ENCODE data around the gene KIAA1217.

The KIAA1217 gene

DNA sequence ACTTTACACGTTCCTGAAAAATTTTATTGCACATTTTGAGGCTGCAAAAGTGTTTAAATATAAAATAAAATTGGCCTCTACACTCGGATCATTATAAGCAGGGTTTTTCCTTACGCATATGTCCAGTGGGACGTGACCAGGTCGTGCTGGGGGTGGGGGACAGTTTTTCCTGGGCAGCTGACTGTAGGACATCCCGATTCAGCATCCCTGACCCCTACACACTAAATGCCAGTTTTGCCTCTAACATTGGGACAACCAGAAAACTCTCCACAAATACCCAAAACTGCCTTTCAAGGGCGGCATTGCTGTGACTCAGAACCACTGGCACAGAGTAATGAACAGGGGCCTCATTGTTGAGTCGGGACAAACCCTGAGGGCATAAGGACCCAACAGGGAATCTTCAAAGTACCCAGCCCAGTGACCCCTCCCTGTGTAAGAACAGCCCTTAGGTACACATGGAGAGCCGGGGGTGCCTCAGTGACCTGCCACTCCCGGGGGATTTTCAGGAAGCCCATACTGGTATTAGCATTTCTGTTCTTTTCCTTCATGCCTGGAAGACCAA is 344.2 kb downstream of the KIAA1217 start:
- DNase-seq (ENCODE audit: low spot score): no peak

DNA sequence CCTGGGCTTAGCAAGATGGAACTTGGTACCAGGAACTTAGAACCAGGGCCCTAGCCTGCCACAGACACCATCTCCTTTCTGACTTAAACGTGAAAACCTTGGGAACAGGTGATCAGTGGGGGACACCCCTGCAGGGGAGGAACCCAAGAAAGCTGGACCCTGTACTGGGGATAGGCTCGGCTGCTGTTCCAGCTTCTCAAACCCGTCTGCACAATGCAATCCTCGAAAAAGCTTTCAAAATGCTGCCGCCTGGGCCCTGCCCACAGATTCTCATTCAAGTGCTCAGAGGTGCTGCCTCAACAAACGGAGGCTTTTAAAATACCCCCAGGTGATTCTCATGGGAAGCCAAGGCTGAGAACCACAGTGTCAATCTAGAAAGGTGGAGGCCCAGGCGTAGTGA is 345.1 kb downstream of the KIAA1217 start:
- DNase-seq (ENCODE audit: low spot score): no peak

DNA sequence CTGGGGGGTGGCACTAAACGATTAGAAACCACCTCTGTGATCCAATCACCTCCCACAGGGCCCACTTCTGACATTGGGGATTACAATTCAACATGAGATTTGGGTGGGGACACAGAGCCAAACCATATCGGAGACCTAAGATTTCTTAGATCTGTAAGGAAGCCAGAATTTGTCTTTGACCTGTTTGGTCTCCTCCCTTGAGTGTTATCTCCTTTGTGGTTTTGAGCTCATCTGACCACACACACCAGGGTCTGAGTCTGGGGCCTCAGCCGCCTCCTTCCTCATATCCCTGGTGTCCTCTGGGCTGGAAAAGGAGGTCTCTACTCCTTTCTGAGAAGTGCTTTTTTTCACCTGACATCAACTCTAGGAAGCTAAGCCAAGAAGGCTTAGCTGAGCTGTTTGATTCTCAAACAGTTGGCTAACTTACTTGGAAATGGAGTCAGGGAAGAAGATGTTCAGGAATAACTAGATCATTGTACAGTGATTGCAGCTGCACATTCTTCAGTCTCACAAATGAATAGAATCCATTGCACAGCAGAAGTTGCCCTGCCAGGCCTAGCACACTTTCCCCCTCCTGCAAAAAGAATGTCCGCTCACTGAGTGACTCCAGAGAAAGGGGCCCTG is 347.3 kb downstream of the KIAA1217 start:
- no peak for DNase-seq (ENCODE audit: low spot score)

DNA sequence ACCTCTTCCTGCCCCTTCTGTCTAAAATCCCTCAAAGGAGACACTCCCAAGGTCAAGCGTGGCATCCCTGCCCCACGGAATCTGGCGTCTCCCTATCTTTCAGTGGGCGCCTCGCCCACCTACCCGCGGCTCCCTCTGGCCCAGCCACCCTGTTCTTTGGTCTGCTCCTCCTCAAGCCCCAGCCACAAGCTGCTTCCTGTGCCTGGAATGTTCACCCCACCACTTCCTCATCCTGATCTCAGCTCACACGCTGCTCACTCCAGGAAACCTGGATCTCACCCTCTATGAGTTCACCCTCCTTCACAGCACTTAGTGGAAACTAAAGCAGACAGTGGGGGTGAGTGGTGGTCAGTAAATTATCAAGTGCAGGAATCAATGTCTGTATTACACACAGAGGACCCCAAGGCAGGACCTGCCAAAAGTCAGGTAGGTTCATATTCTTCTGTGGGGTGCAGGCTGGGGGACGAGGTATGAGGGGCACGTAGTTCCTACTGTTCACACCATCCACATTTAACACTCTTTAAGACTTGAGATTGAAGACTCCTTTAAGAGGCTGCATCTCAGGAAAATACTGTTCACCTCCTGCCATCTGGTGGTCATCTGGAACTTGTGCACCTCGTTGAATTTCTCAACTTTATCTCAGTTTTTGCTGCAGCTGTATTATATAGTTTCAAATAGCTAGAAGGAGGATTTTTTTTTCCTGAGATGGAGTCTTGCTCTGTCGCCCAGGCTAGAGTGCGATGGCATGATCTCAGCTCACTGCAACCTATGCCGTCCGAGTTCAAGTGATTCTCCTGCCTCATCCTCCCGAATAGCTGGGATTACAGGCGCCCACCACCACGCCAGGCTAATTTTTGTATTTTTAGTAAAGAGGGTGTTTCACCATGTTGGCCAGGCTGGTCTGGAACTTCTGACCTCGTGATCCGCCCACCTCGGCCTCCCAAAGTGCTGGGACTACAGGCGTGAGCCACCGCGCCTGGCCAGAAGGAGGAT is 348.1 kb downstream of the KIAA1217 start:
- no peak for DNase-seq (ENCODE audit: low spot score)

DNA sequence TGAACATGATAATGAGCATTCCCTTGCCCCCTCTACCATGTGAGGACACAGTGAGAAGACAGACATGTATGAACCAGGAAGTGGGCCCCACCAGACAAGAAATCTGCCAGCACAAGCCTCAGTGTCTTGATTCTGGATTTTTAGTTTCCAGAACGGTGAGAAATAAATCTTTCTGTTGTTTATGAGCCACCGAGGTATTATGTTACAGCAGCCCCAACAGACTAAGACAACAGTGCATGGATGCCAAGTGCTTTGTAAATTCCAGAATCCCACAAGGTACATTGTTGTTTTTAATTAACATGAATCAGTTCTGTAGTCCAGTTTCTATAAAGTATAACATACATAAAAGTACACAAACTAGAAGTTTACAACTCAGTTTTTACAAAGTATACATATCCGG is 352.5 kb downstream of the KIAA1217 start:
- DNase-seq (ENCODE audit: low spot score): no peak

DNA sequence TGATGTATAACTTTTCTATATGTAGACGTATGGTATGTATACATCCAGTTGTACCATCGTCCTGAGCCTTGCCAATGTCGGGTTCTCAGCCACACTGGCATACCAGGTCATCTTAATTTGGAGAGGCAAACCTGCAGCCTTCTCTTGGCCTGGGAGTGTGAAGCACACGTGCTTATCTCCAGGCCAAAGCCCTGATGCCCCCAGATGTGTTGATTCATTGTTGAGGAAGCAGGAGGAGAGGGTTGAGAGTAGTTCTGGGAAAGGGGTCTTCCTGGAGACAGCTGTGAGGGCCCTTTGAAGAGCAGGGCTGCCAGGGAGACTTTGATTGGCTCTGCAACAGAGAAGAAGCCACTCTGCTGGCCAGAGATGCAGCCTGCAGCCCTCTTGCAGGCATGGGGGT is 359.1 kb downstream of the KIAA1217 start:
- no peak for DNase-seq (ENCODE audit: low spot score)

DNA sequence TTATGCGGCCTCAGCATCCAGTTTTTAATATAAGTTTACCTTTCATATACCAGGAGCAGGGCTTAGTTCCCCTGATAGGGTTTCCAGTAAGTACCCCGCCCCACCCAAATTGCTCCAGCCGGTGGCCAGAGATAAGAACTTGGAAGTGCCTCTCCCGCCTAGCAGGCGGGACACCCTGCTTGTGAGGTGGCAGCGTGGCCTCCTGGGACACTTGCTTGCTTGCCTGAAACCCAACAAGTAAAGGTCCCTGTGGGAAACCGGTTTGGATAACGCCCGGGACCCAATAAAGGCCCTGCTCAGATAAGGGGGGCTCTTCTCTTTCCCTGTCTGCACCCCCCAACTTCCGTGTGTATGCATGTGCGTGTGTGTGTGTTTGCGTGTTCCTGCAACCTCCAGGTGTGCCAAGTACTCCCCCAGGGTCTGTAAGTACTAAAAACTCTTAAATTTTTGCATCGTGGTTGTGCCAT is 360.4 kb downstream of the KIAA1217 start:
- DNase-seq (ENCODE audit: low spot score): no peak

DNA sequence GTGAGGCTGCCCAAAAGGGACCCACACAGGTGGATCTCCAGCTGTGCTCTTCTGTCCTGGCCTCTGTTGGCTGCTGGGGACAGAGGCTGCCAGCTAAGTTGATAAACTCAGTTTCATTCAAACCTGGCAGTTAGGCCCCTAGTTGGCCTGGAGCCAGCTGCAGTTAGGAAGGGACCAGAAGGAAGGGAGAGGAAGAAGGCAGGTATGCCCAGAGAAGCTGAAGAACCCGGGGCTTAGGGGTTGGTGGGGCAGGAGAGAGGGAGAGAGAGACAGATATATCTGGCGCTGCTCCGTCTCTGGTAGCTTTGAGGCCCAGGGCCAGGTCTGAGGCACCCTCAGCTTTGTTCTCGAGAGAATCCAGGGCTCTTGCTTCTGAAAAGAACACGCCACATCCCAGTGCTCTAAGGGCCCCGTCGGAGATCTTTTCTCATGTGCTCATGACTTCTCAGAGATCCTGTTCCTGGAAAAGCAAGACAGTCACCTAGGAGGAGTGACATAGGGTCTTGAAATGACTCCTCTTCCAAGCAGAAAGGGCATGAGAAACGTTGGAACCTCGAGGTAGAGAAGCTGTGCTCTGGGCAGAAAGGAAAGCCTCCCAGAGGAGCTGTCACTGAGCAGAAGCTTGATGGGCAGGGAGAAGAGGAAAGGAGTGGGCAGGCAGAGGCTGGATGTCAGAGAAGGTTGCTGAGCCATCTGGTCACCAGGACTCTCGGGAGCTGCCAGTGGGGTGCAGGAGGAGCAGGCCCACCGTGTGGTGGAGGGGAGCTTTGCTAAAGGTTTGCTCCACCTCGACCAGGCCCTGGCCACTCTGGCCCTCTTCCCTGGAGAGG is 361.1 kb downstream of the KIAA1217 start:
- DNase-seq (ENCODE audit: low spot score): no peak

DNA sequence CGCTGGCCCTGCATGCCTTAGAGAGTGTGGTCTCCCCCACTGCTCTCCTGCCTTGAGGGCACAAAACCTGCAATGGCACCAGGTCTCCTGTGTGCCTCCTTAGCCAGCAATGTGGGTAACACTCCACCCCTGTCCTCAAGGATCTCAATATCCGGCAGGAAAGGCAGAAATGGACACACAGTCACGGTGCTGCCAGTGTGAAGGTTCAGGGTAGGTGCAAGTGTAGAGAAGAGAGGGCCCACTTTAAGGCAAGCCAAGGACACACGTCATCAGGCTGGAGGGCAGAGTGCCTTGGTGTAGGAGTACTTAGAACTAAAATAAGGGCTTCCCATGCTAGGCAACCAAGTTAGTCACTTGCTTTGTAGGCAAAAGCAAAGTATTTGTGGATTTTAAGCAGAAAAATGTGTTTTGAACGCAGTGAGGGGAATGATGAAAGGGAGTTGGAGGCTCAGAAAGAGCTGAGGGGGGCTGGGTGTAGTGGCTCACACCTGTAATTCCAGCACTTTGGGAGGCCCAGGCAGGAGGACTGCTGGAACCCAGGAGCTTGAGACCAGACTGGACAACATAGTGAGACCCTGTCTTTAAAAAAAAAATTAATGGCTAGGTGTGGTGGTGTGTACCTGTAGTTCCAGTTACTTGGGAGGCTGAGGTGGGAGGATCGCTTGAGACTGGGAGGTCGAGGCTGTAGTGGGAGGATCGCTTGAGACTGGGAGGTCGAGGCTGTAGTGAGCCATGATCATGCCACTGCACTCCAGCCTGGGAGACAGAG is 361.9 kb downstream of the KIAA1217 start:
- no peak for DNase-seq (ENCODE audit: low spot score)

DNA sequence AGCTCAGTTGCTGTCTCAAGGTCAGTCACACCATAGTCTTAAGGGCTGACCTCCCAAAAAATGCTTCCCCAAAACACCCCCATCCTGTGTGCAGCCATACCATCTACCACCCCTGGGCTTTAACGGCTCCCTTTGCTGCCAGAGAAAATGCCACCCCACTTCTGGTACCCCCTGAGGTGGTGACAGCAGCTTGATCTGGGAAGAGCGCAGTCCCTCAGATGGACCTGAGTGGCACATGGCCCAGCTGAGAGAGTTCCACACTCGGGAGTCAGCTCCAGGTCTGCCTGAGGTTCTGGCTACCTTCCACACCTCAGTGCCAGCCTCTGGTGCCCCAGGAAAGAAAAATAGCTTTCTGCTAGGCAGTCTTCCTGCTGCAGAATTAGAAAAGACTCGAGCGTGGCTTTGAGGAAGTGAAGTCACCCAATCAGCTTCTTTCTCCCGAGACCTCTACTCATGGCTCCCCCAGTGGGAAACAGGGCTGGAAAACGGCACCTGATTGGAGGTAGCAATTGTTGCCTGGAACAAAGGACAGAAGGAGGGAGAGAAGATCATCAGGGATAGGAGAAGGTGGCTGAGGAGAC is 363.0 kb downstream of the KIAA1217 start:
- no peak for DNase-seq (ENCODE audit: low spot score)

DNA sequence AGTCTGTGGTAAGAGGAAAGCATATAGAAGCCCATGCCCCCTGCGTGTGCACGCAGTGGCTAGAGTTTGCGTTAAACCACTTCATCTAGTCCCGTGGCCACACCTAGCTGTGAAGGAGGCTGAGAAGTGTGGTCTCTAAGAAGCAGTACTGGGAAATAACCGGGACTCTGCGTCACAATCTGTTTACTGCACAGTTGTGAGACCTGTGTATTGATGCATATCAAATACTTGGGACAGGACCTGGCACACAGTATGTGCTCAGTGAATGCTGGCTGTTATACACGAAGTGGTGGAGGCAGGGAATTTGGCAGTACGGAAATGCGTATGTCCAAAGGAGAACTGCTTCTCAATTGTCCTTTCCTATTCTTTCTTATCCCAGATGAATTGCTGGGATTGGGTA is 365.2 kb downstream of the KIAA1217 start:
- no peak for DNase-seq (ENCODE audit: low spot score)

DNA sequence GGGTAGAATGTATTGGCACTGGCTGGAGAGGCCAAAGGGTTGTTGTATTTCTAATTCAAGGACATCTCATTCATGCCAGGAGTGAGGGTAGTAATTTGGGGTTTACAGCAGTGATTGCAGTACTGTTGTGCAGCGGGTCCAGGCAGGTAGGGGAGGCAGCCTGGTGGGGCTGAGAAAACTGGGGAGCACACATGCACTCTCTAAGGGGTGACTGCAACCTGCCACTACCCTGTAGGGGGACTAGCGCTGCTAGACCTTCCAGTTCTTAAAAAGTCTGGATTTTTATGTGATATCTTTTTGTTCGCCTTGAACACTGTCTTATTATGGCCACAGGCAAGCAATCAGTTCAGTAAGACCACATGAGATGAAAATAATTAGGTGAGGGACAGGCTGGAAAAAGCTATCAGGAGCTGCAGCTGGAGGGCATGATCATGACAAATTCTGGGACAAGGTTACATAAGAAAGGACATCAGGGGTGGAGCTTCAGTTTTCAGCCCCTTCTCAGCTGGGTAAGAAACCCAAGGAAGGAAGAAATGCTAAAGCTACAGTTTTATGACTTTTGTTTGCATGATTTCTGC is 365.7 kb downstream of the KIAA1217 start:
- DNase-seq (ENCODE audit: low spot score): no peak

DNA sequence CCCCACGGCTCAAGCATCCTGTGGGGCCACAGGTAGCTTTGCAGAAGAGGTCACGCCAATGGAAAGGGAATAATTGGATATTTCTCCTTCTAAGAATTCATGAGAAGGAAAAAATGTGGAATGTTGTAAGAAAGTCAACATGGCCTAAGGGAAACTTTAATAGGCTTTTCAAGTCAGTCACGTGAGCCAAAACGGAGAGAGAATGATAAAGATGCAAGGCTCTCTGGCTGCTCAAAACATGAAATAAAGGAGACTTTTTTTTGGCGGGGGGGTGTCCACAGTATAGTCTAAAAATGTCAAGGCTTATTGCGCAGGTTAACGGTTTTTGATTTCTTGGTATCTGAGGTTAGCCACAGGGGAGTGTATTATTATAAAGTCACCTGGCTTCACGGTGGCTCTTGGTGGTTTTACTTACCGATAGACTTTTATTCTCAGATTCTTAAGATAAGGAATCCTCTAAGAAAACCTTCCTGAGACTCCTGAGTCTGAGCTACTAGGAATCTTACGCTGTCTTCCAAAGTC is 366.6 kb downstream of the KIAA1217 start:
- DNase-seq (ENCODE audit: low spot score): no peak

DNA sequence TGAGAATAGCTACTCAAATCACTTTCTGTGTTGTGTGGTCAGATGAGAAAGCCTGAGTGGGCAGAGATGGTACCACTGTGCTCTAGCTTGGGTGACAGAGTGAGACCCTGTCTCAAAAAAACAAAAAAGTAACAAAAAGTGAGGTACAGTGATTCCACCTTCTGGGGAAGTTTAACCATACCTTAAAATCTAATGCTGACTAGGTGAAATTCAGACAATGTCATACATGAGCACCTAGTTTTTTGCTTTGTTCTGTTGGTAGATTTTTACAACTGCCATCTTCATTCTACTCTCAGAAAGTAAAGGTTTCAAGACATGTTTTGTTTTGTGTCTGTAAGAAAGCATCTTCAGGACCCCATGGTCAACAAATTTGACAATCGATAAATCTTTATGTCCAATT is 370.5 kb downstream of the KIAA1217 start:
- DNase-seq (ENCODE audit: low spot score): no peak

DNA sequence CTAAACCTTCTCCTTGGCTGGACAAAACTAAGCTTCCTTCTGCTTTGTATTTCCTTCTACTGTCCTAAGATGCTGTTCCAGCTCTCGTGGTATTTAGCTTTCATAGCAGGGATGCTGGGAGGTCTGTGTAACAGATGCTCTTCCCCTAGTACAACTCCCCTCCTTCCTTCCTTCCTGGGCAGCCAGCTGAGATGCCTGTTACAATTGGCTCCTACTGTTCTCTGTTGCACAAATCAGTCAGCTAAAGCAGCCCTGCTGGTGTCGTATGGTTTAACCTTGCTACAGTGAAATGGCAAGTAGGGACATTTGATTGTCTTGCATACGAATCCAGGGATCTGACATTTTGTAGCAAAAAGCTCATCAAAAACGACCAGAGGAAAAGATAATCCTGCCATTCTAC is 371.0 kb downstream of the KIAA1217 start:
- no peak for DNase-seq (ENCODE audit: low spot score)

DNA sequence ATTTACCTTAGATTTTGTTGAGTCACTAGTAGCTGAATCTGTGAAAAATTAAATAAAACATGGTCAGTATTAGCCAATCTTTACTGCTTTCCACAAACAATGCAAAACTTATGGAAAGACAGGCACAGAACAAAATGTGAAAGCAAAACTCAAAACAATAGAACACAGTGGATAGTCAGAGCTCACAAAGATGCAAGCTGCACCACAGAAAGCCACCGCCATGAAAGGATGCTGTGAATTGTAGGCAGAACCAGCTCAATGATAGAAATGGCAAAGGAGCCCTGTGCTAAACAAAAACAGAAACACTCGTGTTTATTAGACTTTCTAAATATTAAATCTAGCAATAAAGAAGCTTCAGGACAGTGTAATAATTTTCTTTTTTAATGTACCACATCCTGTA is 380.3 kb downstream of the KIAA1217 start:
- DNase-seq (ENCODE audit: low spot score): no peak

DNA sequence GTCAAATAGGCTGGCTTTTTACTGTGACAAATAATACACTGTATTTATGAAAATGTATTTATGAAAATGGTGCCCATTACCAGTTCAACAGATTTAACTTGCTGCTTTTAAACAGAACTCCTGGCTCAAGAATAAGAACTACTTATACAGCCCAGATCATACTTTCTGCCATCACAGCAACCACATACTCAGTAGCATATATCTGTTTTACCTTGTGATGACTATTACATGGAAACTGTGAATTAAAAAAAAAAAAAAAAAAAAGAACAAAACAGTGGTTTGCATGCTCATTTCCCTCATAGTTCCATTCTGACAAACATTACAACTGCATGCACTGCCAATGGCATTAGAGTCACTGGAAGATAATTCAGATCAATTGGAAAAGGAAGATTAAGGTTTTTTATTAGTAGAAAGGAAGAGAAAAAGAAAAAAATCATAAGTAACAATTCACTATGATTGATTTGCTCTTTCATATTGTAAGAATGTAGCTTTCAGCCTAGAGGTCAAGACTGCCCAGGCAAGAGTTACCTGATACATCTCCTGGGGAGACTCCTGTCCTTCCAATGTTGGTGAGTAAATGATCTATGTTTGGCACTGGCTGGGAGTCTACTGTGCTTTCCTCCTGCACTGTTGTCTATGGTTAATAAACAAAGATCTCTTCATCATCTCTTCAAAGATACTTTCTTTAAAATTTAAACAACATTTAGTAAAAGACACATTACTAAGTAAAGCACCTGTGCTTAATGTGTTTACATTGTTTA is 381.9 kb downstream of the KIAA1217 start:
- DNase-seq (ENCODE audit: low spot score): no peak

DNA sequence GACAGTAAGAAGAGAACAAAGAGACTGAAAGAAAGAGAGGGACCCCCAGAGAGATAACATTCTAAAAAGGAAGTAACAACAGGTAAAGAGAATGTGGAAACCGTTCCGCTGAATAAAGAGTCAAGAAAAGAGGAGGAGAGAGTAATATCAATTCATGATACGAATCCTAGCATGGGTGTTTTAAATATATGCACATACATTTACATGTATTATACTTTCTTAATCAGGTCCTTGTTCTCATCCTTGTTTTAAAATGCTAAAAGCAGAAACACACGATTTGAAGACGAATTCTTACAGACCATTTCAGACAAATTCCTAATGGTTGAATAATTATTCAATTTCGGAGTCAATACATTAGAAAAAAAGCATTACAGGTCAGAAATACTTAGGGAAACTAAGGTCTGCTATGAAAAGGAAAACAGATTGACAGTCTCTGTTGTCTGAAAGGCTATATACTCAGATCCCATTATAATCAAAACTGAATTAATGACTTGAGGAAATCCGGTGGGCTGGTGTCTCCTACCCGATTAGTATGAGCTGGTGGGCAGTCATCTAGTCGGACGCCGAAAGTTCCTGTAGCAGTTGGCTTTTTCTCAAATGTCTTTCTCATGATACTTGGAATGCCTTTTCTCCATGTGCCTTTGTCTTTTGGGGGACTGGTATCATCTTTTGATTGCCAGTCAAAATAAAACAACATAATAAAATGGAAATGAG is 387.4 kb downstream of the KIAA1217 start:
- no peak for DNase-seq (ENCODE audit: low spot score)

DNA sequence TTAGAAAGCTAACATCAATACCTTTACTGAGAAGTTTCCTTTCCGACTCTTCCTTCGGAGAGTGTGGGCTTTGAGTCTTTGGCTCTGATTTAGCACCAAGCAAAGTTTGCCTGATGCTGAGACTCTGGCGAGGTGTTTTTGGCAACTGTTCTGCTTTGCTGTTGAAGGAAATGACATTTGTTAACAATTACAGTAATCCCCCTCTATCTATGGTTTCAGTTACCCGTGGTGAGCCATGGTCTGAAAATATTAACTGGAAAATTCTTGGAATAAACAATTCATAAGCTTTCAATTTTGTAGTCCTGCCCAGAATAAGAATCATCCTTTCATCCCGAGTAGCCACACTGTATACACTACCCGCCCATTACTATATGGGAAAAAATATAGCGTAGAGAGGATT is 388.5 kb downstream of the KIAA1217 start:
- no peak for DNase-seq (ENCODE audit: low spot score)

All from CD4-positive, alpha-beta T cell treated with Interleukin-6 at 100 ng/mL for 8 hours (primary cell).